NB4 (cell line): Measurements from ENCODE around the gene SLC23A3.

Experiments used
- POLR2A ChIP-seq: IDR thresholded peaks from 2 replicates; pipeline ENCODE4 v1.6.1; 2011; ENCODE audit warnings: mild to moderate bottlenecking; ENCODE audit not compliant: insufficient read length; ENCODE audit errors: extremely low read depth
- TF ChIP-seq, protein P1 (sequence below): IDR thresholded peaks from one replicate; pipeline ENCODE4 v1.5.1; 2012; ENCODE audit warnings: low read depth, low read length

DNA sequence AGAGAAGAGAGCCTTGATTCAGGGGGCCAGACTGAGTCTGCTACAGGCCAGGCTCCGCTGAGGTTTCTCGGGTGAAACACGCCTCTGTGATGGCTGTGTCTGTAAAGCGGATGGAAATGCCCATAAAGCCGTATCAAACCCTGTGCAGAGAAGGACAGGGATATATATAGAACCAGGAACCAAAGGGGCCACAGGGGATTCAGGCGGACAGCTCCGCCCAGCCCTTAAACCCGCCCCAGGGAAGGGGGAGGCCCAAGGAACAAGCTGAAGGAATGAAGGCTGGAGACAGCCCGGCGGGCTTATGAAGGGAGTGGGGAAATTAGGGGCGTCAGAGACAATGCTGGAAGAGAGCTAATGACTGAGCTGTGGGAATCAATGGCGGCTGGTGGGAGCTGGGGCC lies 51.3 kb downstream of the SLC23A3 start:
- TF ChIP-seq, protein P1, sequence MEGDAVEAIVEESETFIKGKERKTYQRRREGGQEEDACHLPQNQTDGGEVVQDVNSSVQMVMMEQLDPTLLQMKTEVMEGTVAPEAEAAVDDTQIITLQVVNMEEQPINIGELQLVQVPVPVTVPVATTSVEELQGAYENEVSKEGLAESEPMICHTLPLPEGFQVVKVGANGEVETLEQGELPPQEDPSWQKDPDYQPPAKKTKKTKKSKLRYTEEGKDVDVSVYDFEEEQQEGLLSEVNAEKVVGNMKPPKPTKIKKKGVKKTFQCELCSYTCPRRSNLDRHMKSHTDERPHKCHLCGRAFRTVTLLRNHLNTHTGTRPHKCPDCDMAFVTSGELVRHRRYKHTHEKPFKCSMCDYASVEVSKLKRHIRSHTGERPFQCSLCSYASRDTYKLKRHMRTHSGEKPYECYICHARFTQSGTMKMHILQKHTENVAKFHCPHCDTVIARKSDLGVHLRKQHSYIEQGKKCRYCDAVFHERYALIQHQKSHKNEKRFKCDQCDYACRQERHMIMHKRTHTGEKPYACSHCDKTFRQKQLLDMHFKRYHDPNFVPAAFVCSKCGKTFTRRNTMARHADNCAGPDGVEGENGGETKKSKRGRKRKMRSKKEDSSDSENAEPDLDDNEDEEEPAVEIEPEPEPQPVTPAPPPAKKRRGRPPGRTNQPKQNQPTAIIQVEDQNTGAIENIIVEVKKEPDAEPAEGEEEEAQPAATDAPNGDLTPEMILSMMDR, result no peak
- TF ChIP-seq POLR2A, result no peak
